Ramos (cell line): ENCODE data around the gene FAM81A.

Experiments
- in situ Hi-C: fragments of 300-500 bp; cut with MboI; formaldehyde crosslinking; loops from one replicate; pipeline ENCODE4 v1.14.3; 2022; ENCODE audit warnings: low sequenced_read_pairs; ENCODE audit not compliant: unreplicated experiment

The FAM81A gene

GRCh38 chr15:59562448-59563186 lies 124.6 kb downstream of the FAM81A start:
- in situ Hi-C loops = no loop called here

- in situ Hi-C loops = no loop called here
These were observed 127.3 kb downstream of the FAM81A start for GRCh38 chr15:59565299-59565698.

GRCh38 chr15:59567324-59567723 lies 129.3 kb downstream of the FAM81A start:
- in situ Hi-C loops = no loop called here

GRCh38 chr15:59569477-59569876 lies 131.5 kb downstream of the FAM81A start:
- in situ Hi-C loops = no loop called here

- in situ Hi-C loops = no loop called here
These were observed 132.3 kb downstream of the FAM81A start for GRCh38 chr15:59570315-59570714.

- in situ Hi-C loops = no loop called here
These were observed 133.6 kb downstream of the FAM81A start for GRCh38 chr15:59571606-59572005.
